Adrenal gland (tissue), 12 donors: ENCODE measurements around the gene DRAM1. TPM values are rescaled to one million over a fixed set of nuclear protein-coding genes. Genes with fewer than 3 reads are reported as not detected.

Experiments used
- DNase-seq, 7 donors: peaks; one replicate each; pipeline ENCODE4 v3.0.0-alpha.2; 2019 to 2020
- H3K27ac ChIP-seq, 5 donors: fragments of 200-600 bp; sonication (generic) in 4 of 5; 1 replicate in 3 of 5; 2 replicates in 2 of 5; pipeline versions ENCODE4 v1.5.1 to v1.8.0; 2016 to 2020; ENCODE audit warnings: mild to moderate bottlenecking in 1 of 5
- H3K27me3 ChIP-seq: fragments of 200-600 bp; 2 replicates; pipeline ENCODE4 v1.8.0; 2021
- H3K36me3 ChIP-seq, 2 donors: fragments of 200-600 bp; replicated peaks in 1 of 2; 1 replicate in 1 of 2; 2 replicates in 1 of 2; pipeline versions ENCODE4 v1.5.1 to v1.8.0; 2018 to 2022
- H3K4me1 ChIP-seq, 2 donors: fragments of 200-600 bp; replicated peaks in 1 of 2; 1 replicate in 1 of 2; 2 replicates in 1 of 2; pipeline versions ENCODE4 v1.5.1 to v1.8.0; 2018 to 2021
- H3K4me3 ChIP-seq, 4 donors: fragments of 200-600 bp; sonication (generic) in 3 of 4; one replicate each; pipeline ENCODE4 v1.5.1; 2016 to 2018
- H3K9me3 ChIP-seq, 3 donors: fragments of 200-600 bp; sonication (generic) in 1 of 3; replicated peaks in 1 of 3; 1 replicate in 2 of 3; 2 replicates in 1 of 3; pipeline versions ENCODE4 v1.5.1 to v1.8.0; 2016 to 2021
- CTCF ChIP-seq, 6 experiments: fragments of 450-650 bp in 4 of 6; fragments of 200-600 bp in 2 of 6; sonication (generic) in 1 of 6; IDR thresholded peaks; 1 replicate in 5 of 6; 2 replicates in 1 of 6; pipeline versions ENCODE4 v1.5.1 to v1.8.0; 2016 to 2021; ENCODE audit warnings: antibody characterized with exemption in 6 of 6, mild to moderate bottlenecking in 2 of 6, moderate library complexity in 1 of 6
- POLR2A ChIP-seq, 2 donors: fragments of 450-650 bp; IDR thresholded peaks; one replicate each; pipeline ENCODE4 v1.6.1; 2017; ENCODE audit warnings: antibody characterized with exemption in 2 of 2, mild to moderate bottlenecking in 2 of 2, moderate library complexity in 1 of 2
- WGBS, 4 donors: extraction: QIAGEN DNeasy Blood & Tissue Kit in 2 of 4; methylation state at CpG; one replicate each; pipeline versions ENCODE4 v1.1.5 to v1.1.7; 2013 to 2017; 5-methylcytosine and 5-hydroxymethylcytosine counted together
- intact Hi-C, 2 donors: fragments of 100-400 bp; cut with DNase I; formaldehyde crosslinking; loops; one replicate each; pipeline versions ENCODE4 v1.14.1 to v1.15.0; 2022 to 2023
- polyA plus RNA-seq, 3 donors: library from polyadenylated mRNA; stranded (reverse); fragments of 200-250 nt in 2 of 3; fragments of 350-450 nt in 1 of 3; fragmentation: Illumina TruSeq in 1 of 3; extraction: RNeasy Lipid Tissue Mini Kit (QIAGEN cat#74804) in 1 of 3; gene quantifications; one replicate each; pipeline ENCODE4 v1.2.3, GENCODE V29; 2013 to 2014
- total RNA-seq, 9 donors: library from RNA; depleted of rRNA in 4 of 9; stranded (reverse); fragments of >200 nt in 4 of 9; fragments of 120-200 nt in 1 of 9; fragmentation: NEBNext Ultra II Directional in 1 of 9; extraction: Animal tissue kit (Norgen Biotek cat#: 25700) in 1 of 9; gene quantifications; one replicate each; pipeline versions ENCODE4 v1.1.0 to v1.2.4, GENCODE V29; 2013 to 2023
- donor health status: healthy with polysubstance abuse.
- donor health status: Bipolar disorder and iron deficiency.
- donor health status: DM: yes; HTN: yes; CAD: no.
- donor health status: DM: no; HTN: no; CAD: no.
- donor health status: DM: no; HTN: no; CAD: no.
- donor health status: DM: yes; HTN: yes; CAD: no.

Gene DRAM1
- total and polyA plus RNA-seq, 12 donors: 4.3 to 46.4 (median 29.0) TPM

GRCh38 chr12:101931498-101932326 is 54.3 kb downstream of the DRAM1 start:
- Histone ChIP-seq H3K9me3 (no peaks in the 10 kb centered on the region), H3K27ac (no peak overlapping the region), H3K4me3 (no peak overlapping the region), H3K4me1 (no peaks in the 10 kb centered on the region), H3K36me3 (no peaks in the 10 kb centered on the region), H3K27me3 (no peaks in the 10 kb centered on the region)
- TF ChIP-seq CTCF (IDR thresholded peaks at IDR 0.05) (no peak), POLR2A (IDR thresholded peaks at IDR 0.05) (no peak)
- 74 to 79% (median 77%) methylated on average over 5 of the region's 5 CpGs for WGBS, 4 donors
- no peak for DNase-seq
- intact Hi-C loops: no loop called here

- H3K27ac ChIP-seq: no peak overlapping the region
- no peaks in the 10 kb centered on the region for H3K36me3 ChIP-seq
- 68 to 78% (median 71%) methylated on average over 5 of the region's 5 CpGs for whole genome bisulfite sequencing, 4 donors
- H3K4me3 ChIP-seq: no peak overlapping the region
- H3K9me3 ChIP-seq: no peaks in the 10 kb centered on the region
- DNase-seq: no peak
- intact Hi-C loops: no loop called here
- TF ChIP-seq POLR2A (IDR thresholded peaks at IDR 0.05) (no peak), CTCF (IDR thresholded peaks at IDR 0.05) (no peak)
- no peaks in the 10 kb centered on the region for H3K4me1 ChIP-seq
- H3K27me3 ChIP-seq: no peaks in the 10 kb centered on the region
Measured at GRCh38 chr12:101933866-101934514, 56.6 kb downstream of the DRAM1 start.

GRCh38 chr12:101935890-101936746 is 58.7 kb downstream of the DRAM1 start:
- peak in 2 of 7 donors; percentile 19 to 37 for DNase-seq
- H3K4me3 ChIP-seq: no peak overlapping the region

More at GRCh38 chr12:101935890-101936746, 58.7 kb downstream of the DRAM1 start:
- intact Hi-C loops: no loop called here
- no peaks in the 10 kb centered on the region for H3K9me3 ChIP-seq
- peak overlapping the region in 1 of 5 donors; percentile 29 for H3K27ac ChIP-seq
- TF ChIP-seq CTCF (IDR thresholded peaks at IDR 0.05) (no peak), POLR2A (IDR thresholded peaks at IDR 0.05) (no peak)
- no peaks in the 10 kb centered on the region for H3K27me3 ChIP-seq
- H3K36me3 ChIP-seq: no peaks in the 10 kb centered on the region
- peaks cover 0 to 4% of the 10 kb centered on the region in 2 donors for H3K4me1 ChIP-seq
- 31 to 58% (median 51%) methylated on average over 9 of the region's 9 CpGs for WGBS, 4 donors
